ENCODE results near the gene SULT1C2.

Gene SULT1C2

GRCh38 chr2:108316461-108317258 is 28.0 kb downstream of the SULT1C2 start:
- TF ChIP-seq TAF1 (IDR thresholded peaks at IDR 0.05; ENCODE audit: borderline replicate concordance, insufficient read depth, low read length) (no peak), POLR2AphosphoS5 (IDR thresholded peaks at IDR 0.05; ENCODE audit: low read depth, low read length) (no peak), SIN3A (IDR thresholded peaks at IDR 0.05; ENCODE audit: borderline replicate concordance, insufficient read depth, low read length) (no peak)

GRCh38 chr2:108320326-108320922 is 31.7 kb downstream of the SULT1C2 start:
- TF ChIP-seq TAF1 (IDR thresholded peaks at IDR 0.05; ENCODE audit: borderline replicate concordance, insufficient read depth, low read length) (no peak), FOXP2 (optimal IDR thresholded peaks at IDR 0.05; ENCODE audit: borderline replicate concordance, extremely low read depth, extremely low read length, insufficient read depth) (no peak), REST (IDR thresholded peaks at IDR 0.05; ENCODE audit: insufficient read depth in 1 of 2, low read depth in 2 of 2, low read length in 2 of 2) (no peak), SIN3A (IDR thresholded peaks at IDR 0.05; ENCODE audit: borderline replicate concordance, insufficient read depth, low read length) (no peak), POLR2AphosphoS5 (IDR thresholded peaks at IDR 0.05; ENCODE audit: low read depth, low read length) (no peak)

GRCh38 chr2:108323619-108324018 is 34.9 kb downstream of the SULT1C2 start:
- no peak for TF ChIP-seq FOXP2 (optimal IDR thresholded peaks at IDR 0.05; ENCODE audit: borderline replicate concordance, extremely low read depth, extremely low read length, insufficient read depth)
- no peak for TF ChIP-seq REST (IDR thresholded peaks at IDR 0.05; ENCODE audit: insufficient read depth in 1 of 2, low read depth in 2 of 2, low read length in 2 of 2)

GRCh38 chr2:108324531-108325255 is 36.0 kb downstream of the SULT1C2 start:
- TF ChIP-seq TAF1 (IDR thresholded peaks at IDR 0.05; ENCODE audit: borderline replicate concordance, insufficient read depth, low read length) (no peak), REST (IDR thresholded peaks at IDR 0.05; ENCODE audit: insufficient read depth in 1 of 2, low read depth in 2 of 2, low read length in 2 of 2) (no peak), FOXP2 (optimal IDR thresholded peaks at IDR 0.05; ENCODE audit: borderline replicate concordance, extremely low read depth, extremely low read length, insufficient read depth) (no peak), POLR2AphosphoS5 (IDR thresholded peaks at IDR 0.05; ENCODE audit: low read depth, low read length) (no peak)

GRCh38 chr2:108325756-108326155 is 37.1 kb downstream of the SULT1C2 start:
- TF ChIP-seq FOXP2 (optimal IDR thresholded peaks at IDR 0.05; ENCODE audit: borderline replicate concordance, extremely low read depth, extremely low read length, insufficient read depth) (no peak), POLR2AphosphoS5 (IDR thresholded peaks at IDR 0.05; ENCODE audit: low read depth, low read length) (no peak), TAF1 (IDR thresholded peaks at IDR 0.05; ENCODE audit: borderline replicate concordance, insufficient read depth, low read length) (no peak), REST (IDR thresholded peaks at IDR 0.05; ENCODE audit: insufficient read depth in 1 of 2, low read depth in 2 of 2, low read length in 2 of 2) (no peak), SIN3A (IDR thresholded peaks at IDR 0.05; ENCODE audit: borderline replicate concordance, insufficient read depth, low read length) (no peak)

All from PFSK-1 (cell line).